Activated CD8-positive, alpha-beta memory T cell treated with anti-CD3 and anti-CD28 coated beads for 36 hours (primary cell): ENCODE measurements around the gene CBX2. TPM values are rescaled to one million over a fixed set of nuclear protein-coding genes. Genes with fewer than 3 reads are reported as not detected.
"Not testable (repeated sequence)": the region's sequence is repeated elsewhere in the genome, so short reads cannot be mapped to it uniquely, and the experiment has no call there.

Experiments
- CTCF ChIA-PET: fragments of 350-600 bp; sonication (Branson Sonifier 250); formaldehyde crosslinking; loops from one replicate; lab custom pipeline; 2021; ENCODE audit warnings: antibody characterized with exemption; lab: Charles Lee
- POLR2A ChIA-PET: fragments of 350-600 bp; sonication (Branson Sonifier 250); formaldehyde crosslinking; loops from one replicate; lab custom pipeline; 2021; ENCODE audit warnings: antibody characterized with exemption; lab: Charles Lee
- total RNA-seq, 2 experiments: library from RNA; stranded (reverse); gene quantifications; one replicate each; pipeline ENCODE4 v1.2.3, GENCODE V29; 2021

Gene CBX2
- total RNA-seq, 2 experiments from 2014 or later: 3.8 TPM

GRCh38 chr17:79758271-79758670 lies 19.7 kb upstream of the CBX2 start:
- ChIA-PET CTCF (interaction anchor here (1.0 kb wide), 1 partner anchor 17 kb away, joined by 3 read pairs; no protein-coding TSS in a partner anchor), POLR2A (no interaction called here)

GRCh38 chr17:79760197-79760906 lies 17.6 kb upstream of the CBX2 start:
- ChIA-PET POLR2A (no interaction called here), CTCF (interaction anchor here (0.6 kb wide), 1 partner anchor 21 kb away, joined by 3 read pairs; no protein-coding TSS in a partner anchor)

GRCh38 chr17:79761894-79762589 lies 15.9 kb upstream of the CBX2 start:
- ChIA-PET POLR2A (no interaction called here), CTCF (interaction anchor here (0.7 kb wide), 1 partner anchor 191 kb away, joined by 3 read pairs; no protein-coding TSS in a partner anchor)

- POLR2A ChIA-PET: no interaction called here
- CTCF ChIA-PET: interaction anchor here (0.7 kb wide), 2 partner anchors 169 to 243 kb away, joined by 3 to 5 read pairs; no protein-coding TSS in a partner anchor
Measured at GRCh38 chr17:79765708-79766107, 12.2 kb upstream of the CBX2 start.

GRCh38 chr17:79769570-79770506 lies 8.1 kb upstream of the CBX2 start:
- CTCF ChIA-PET: no interaction called here
- POLR2A ChIA-PET: no interaction called here

- POLR2A ChIA-PET: no interaction called here
- CTCF ChIA-PET: interaction anchor here (0.9 to 1.2 kb wide), 2 partner anchors 18 to 30 kb away, joined by 3 read pairs; no protein-coding TSS in a partner anchor
Measured at GRCh38 chr17:79771276-79771675, 6.7 kb upstream of the CBX2 start.

- CTCF ChIA-PET: not testable (repeated sequence)
Measured at GRCh38 chr17:79772726-79773125, 5.2 kb upstream of the CBX2 start.

GRCh38 chr17:79774561-79774975 lies 3.4 kb upstream of the CBX2 start:
- ChIA-PET CTCF (no interaction called here), POLR2A (no interaction called here)

More at GRCh38 chr17:79772726-79773125, 5.2 kb upstream of the CBX2 start:
- POLR2A ChIA-PET: not testable (repeated sequence)

- ChIA-PET POLR2A (no interaction called here), CTCF (interaction anchor here (1.2 to 1.4 kb wide), 2 partner anchors 24 to 64 kb away, joined by 3 to 5 read pairs; partner anchors contain the start of gene CBX4)
Measured at GRCh38 chr17:79775632-79776031, 2.3 kb upstream of the CBX2 start.

GRCh38 chr17:79776376-79777119 lies 1.4 kb upstream of the CBX2 start:
- ChIA-PET CTCF (interaction anchor here (0.9 to 1.4 kb wide), 4 partner anchors 63 to 232 kb away, joined by 3 to 5 read pairs (median 4); partner anchors contain the start of gene CBX4), POLR2A (interaction anchor here (0.7 kb wide), 1 partner anchor 35 kb away, joined by 3 read pairs; no protein-coding TSS in a partner anchor)

GRCh38 chr17:79777120-79777893 lies 641 bp upstream of the CBX2 start:
- ChIA-PET POLR2A (interaction anchor here (0.7 kb wide), 1 partner anchor 34 kb away, joined by 3 read pairs; no protein-coding TSS in a partner anchor), CTCF (interaction anchor here (0.9 to 1.1 kb wide), 3 partner anchors 62 to 231 kb away, joined by 3 to 4 read pairs (median 4); partner anchors contain the start of gene CBX4)

- POLR2A ChIA-PET: interaction anchor here (1.0 kb wide), 1 partner anchor 18 kb away, joined by 3 read pairs; the partner anchor contains the start of gene CBX8
- CTCF ChIA-PET: interaction anchor here (0.6 to 1.1 kb wide), 4 partner anchors 13 to 148 kb away, joined by 3 to 4 read pairs (median 3); partner anchors contain the start of gene CBX8
Measured at GRCh38 chr17:79778504-79779083, 646 bp downstream of the CBX2 start.

GRCh38 chr17:79779084-79779529 lies 1.2 kb downstream of the CBX2 start:
- POLR2A ChIA-PET: interaction anchor here (1.0 kb wide), 1 partner anchor 18 kb away, joined by 3 read pairs; the partner anchor contains the start of gene CBX8
- CTCF ChIA-PET: interaction anchor here (0.6 to 1.1 kb wide), 4 partner anchors 12 to 147 kb away, joined by 3 to 4 read pairs (median 3); partner anchors contain the start of gene CBX8

- CTCF ChIA-PET: no interaction called here
- POLR2A ChIA-PET: no interaction called here
Measured at GRCh38 chr17:79779661-79780365, 1.9 kb downstream of the CBX2 start.

- POLR2A ChIA-PET: no interaction called here
Measured at GRCh38 chr17:79781012-79781650, 3.2 kb downstream of the CBX2 start.

More at GRCh38 chr17:79781012-79781650, 3.2 kb downstream of the CBX2 start:
- CTCF ChIA-PET: no interaction called here
